Fibroblast of skin of scalp (primary cell): Measurements from ENCODE around the gene PHF11.
A peak's percentile ranks its signal among the peaks of the same experiment; 100 is the strongest.
"Not testable (repeated sequence)": the region's sequence is repeated elsewhere in the genome, so short reads cannot be mapped to it uniquely, and the experiment has no call there.

Source experiments
- DNase-seq: peaks from one replicate; pipeline ENCODE4 v3.0.0-alpha.2; 2013

The PHF11 gene

GRCh38 chr13:49550942-49551644 is 55.3 kb downstream of the PHF11 start:
- no peak for DNase-seq

GRCh38 chr13:49553888-49554287 is 58.1 kb downstream of the PHF11 start:
- DNase-seq = no peak

DNA sequence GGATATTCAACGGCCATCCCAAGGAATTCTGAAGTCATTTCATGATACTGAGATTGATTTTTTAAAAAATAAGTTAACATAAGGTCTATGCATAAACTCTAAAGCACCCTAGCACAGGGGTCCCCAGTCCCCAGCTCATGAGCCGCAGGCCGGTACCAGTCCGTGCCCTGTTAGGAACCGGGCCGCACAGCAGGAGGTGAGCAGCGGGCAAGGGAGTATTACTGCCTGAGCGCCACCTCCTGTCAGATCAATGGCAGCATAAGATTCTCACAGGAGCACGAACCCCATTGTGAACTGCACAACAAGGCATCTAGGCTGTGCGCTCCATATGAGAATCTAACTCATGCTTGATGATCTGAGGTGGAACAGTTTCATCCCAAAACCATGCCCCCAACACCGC is 58.6 kb downstream of the PHF11 start:
- no peak for DNase-seq

- DNase-seq = no peak
These were observed 63.3 kb downstream of the PHF11 start for GRCh38 chr13:49559006-49559405.

DNA sequence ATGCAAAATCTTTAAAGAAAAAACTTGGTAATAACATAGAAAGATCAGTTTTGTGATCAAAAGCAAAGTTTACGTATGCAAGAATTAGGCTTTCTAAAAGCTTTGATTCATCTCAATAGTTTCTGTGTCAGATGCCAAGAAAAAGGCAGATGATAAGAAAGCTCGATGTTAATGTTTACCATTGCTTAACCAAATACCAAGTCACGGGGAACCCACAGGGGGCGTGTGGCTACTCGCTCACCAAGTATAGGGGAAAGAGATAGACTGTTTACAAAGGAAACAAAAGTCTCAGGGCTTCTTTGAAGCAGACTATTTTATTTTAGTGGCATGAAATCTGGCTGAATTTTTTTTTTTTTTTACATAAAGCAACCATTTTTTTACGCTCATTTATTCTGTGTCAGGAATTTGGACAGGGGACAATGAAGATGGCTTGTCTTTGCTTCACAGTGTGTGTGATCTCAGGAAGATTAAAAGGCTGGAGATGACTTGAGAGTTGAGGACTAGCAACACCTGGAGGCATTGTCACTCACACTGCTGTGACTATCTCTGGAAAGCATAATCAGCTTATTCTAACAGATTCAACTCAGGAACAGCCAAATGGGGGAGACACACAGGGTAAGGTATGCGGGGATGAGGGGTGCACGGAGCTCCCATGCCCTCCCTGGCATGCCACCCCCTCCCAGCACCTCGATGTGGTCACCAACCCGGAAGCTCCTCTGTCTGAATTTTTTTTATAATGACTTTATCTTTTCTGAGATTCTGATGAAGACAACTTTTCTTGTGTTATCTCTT is 64.7 kb downstream of the PHF11 start:
- DNase-seq = peak; percentile 18

DNA sequence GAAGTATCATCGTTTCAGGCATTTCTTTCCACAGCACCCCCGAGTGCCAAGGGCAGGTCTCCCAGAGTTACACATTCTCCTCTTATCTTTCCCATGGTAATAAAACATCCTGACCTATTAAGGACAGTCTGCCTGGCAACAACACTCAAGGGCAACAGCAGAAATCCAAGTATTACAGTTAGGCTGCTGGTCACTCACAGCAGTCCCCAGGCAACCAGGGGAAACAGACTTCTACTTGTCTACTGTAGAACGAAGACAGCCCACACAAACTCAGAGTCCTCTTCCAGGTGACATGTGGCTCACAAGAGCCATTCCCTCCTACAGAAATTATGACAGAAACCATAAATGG is 65.3 kb downstream of the PHF11 start:
- DNase-seq = no peak

DNA sequence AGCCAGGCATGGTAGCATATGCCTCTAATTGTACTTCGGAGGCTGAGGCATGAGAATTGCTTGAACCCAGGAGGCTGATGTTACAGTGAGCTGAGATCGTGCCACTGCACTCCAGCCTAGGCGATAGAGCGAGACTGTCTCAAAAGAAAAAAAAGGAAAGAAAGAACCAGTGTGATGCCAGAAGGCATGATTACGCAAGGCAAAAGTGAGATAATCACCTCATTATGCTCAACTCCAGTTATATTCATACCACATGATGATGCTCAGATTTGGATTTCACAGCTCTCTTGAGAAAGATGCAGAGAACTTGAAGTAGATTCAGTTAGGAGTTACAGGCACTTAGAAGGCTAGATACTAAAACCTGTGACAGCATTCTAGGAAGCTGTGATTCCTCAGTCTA is 67.8 kb downstream of the PHF11 start:
- DNase-seq = no peak

DNA sequence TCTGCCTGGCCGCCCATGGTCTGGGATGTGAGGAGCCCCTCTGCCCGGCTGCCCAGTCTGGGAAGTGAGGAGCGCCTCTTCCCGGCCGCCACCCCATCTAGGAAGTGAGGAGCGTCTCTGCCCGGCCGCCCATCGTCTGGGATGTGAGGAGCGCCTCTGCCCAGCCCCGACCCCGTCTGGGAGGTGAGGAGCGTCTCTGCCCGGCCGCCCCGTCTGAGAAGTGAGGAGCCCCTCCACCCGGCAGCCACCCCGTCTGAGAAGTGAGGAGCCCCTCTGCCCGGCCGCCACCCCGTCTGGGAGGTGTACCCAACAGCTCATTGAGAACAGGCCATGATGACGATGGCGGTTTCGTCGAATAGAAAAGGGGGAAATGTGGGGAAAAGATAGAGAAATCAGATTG is 69.7 kb downstream of the PHF11 start:
- not testable (repeated sequence) for DNase-seq

GRCh38 chr13:49566461-49566860 is 70.7 kb downstream of the PHF11 start:
- no peak for DNase-seq

DNA sequence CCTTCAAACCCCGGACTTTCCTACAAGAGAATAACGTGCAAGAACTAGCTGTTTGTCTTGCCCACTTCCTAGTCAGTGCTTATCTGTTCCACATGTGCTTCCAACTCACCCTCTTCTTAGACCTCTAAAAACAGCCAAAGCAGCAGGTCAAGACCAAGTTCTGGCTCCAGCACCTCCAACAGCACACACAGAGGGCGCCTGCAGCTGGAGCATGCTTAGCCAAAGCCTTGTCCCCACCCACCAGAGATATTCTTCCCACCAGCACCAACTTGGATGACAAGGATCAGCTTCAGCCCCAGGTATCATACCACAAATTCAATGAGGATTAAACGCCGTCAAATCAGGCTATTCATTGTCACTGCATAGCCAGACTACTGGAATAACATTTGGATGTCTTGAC is 71.7 kb downstream of the PHF11 start:
- no peak for DNase-seq

DNA sequence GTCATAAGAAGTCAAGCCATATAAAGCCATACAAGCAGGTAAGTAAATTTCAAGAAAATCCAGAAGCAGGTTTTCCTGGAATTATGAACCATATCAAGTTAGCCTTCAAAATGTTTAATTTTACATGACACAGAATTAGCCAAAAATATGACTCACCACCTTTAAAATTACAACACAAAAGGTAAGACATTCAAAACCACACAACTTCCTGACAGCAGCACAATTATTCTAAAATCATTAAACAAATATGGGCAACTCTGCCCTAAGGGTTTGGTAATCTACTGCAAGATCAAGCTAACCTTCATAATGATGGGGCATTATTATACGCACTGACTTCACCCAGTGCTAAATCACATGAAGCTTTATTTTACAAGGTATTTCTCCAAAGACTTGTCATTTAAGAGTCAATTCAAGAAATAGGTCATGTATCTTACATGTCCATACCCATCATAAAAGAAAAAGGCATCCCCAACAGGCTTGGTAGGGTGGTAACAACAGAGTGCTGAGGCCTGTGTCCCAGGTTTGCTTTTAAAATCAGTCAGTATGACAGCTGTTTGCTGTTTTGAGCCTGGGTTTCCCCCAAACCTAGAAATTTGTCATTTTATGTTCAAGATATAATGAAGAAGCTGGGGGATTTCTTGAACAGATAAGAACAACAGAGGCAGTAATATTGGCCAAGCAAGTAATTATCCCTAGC is 74.4 kb downstream of the PHF11 start:
- DNase-seq = no peak

DNA sequence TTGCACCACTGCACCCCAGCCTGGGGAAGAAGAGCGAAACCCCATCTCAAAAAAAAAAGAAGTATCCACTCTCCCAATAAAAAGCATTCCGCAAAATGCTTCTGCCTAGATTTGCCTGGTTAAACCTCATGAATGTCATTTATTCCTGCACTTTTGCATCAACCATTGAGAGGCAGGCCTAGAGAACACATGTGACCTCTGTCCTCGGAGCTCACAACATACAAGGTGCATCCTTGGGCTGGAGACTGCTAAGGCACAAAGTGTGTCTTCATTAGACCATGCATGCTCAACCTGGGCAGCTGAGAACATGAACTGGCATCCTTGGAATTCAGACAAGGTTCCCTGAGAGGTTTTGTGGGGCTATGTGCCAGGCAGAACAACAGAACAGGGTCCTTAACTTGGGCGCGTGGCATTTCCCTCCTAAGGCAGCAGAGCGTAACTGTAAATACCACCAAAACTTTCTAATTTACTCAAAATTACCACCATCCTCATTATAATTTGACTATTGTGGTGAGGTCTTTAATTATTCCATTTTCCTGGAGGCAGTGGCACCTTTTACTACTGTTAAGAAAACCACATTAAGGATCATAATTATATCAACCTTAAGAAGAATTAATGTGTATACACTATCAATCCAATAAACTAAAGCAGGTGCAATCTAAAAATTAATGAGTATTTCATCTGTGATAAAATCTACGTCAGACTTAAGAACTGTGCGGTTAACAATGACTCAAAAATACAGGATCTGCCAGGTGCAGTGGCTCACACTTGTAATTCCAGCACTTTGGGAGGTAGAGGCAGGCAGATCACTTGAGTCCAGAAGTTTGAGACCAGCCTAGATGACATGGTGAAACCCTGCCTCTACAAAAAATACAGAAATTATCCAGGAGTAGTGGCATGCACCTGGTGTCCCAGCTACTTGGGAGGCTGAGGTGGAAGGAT is 75.8 kb downstream of the PHF11 start:
- DNase-seq = no peak
